ENCODE measurements around the gene CD164L2.

The CD164L2 gene

GRCh38 chr1:27331426-27331825 is 51.7 kb downstream of the CD164L2 start:
- Histone ChIP-seq H3K9ac (ENCODE audit: low read depth, low read length, poor library complexity, severe bottlenecking) (no peak overlapping the region), H2AFZ (ENCODE audit: low read length) (no peak overlapping the region), H3K9me2 (replicated peaks; ENCODE audit: low read depth, low read length) (no peaks in the 10 kb centered on the region), H3K4me1 (ENCODE audit: insufficient read depth, low read length, poor library complexity, severe bottlenecking) (peaks cover 22% of the 10 kb centered on the region), H4K20me1 (ENCODE audit: insufficient read depth, low read length, poor library complexity, severe bottlenecking) (peaks cover 9% of the 10 kb centered on the region), H3K4me3 (ENCODE audit: low read length, poor library complexity, severe bottlenecking) (no peak overlapping the region), H3K9me3 (ENCODE audit: insufficient read depth, low read depth, low read length) (no peaks in the 10 kb centered on the region), H3K4me2 (ENCODE audit: low read depth, low read length, poor library complexity, severe bottlenecking) (no peak overlapping the region), H3K79me2 (ENCODE audit: insufficient read depth, low read length) (peaks cover 40% of the 10 kb centered on the region), H3K27me3 (ENCODE audit: insufficient read depth, low read length, poor library complexity, severe bottlenecking) (no peaks in the 10 kb centered on the region), H3F3A (ENCODE audit: low read depth) (no peaks in the 10 kb centered on the region), H3K36me3 (ENCODE audit: insufficient read depth, low read length) (peaks cover 51% of the 10 kb centered on the region; the same call in 1 of the 2 replicates)
- TF ChIP-seq CTCF (conservative IDR thresholded peaks at IDR 0.05; ENCODE audit: low read length) (no peak), EZH2phosphoT487 (IDR thresholded peaks at IDR 0.05; ENCODE audit: borderline replicate concordance) (no peak)

- peaks cover 22% of the 10 kb centered on the region for H3K4me1 ChIP-seq (ENCODE audit: insufficient read depth, low read length, poor library complexity, severe bottlenecking)
- no peaks in the 10 kb centered on the region for H3K9me3 ChIP-seq (ENCODE audit: insufficient read depth, low read depth, low read length)
- H3F3A ChIP-seq (ENCODE audit: low read depth), result no peaks in the 10 kb centered on the region
- H4K20me1 ChIP-seq (ENCODE audit: insufficient read depth, low read length, poor library complexity, severe bottlenecking), result peaks cover 9% of the 10 kb centered on the region
- no peaks in the 10 kb centered on the region for H3K27me3 ChIP-seq (ENCODE audit: insufficient read depth, low read length, poor library complexity, severe bottlenecking)
- no peak overlapping the region for H2AFZ ChIP-seq (ENCODE audit: low read length)
- no peak for TF ChIP-seq CTCF (conservative IDR thresholded peaks at IDR 0.05; ENCODE audit: low read length)
- no peak overlapping the region for H3K4me3 ChIP-seq (ENCODE audit: low read length, poor library complexity, severe bottlenecking)
- H3K9ac ChIP-seq (ENCODE audit: low read depth, low read length, poor library complexity, severe bottlenecking), result no peak overlapping the region
- no peak overlapping the region for H3K4me2 ChIP-seq (ENCODE audit: low read depth, low read length, poor library complexity, severe bottlenecking)
- H3K79me2 ChIP-seq (ENCODE audit: insufficient read depth, low read length), result peaks cover 47% of the 10 kb centered on the region
- peaks cover 44% of the 10 kb centered on the region; the same call in 1 of the 2 replicates for H3K36me3 ChIP-seq (ENCODE audit: insufficient read depth, low read length)
- no peaks in the 10 kb centered on the region for H3K9me2 ChIP-seq (replicated peaks; ENCODE audit: low read depth, low read length)
Observed at GRCh38 chr1:27330786-27331185, 52.3 kb downstream of the CD164L2 start.

Measured in Loucy (cell line).